Choroid plexus epithelial cell (primary cell): Measurements from ENCODE around the gene RIN3.

Experiments used
- DNase-seq: peaks from one replicate; pipeline ENCODE4 v3.0.0-alpha.2; 2010; ENCODE audit warnings: low read depth
- H3K4me3 ChIP-seq: 2 replicates; pipeline ENCODE4 v1.5.1; 2011; ENCODE audit warnings: low read depth, mild to moderate bottlenecking, control low read depth, low read length, moderate library complexity
- TF ChIP-seq, protein P1 (sequence below): conservative IDR thresholded peaks from 2 replicates; pipeline ENCODE4 v1.5.1; 2011; ENCODE audit warnings: low read depth, mild to moderate bottlenecking, control low read depth, inconsistent platforms, low read length, moderate library complexity

RIN3 gene

DNA sequence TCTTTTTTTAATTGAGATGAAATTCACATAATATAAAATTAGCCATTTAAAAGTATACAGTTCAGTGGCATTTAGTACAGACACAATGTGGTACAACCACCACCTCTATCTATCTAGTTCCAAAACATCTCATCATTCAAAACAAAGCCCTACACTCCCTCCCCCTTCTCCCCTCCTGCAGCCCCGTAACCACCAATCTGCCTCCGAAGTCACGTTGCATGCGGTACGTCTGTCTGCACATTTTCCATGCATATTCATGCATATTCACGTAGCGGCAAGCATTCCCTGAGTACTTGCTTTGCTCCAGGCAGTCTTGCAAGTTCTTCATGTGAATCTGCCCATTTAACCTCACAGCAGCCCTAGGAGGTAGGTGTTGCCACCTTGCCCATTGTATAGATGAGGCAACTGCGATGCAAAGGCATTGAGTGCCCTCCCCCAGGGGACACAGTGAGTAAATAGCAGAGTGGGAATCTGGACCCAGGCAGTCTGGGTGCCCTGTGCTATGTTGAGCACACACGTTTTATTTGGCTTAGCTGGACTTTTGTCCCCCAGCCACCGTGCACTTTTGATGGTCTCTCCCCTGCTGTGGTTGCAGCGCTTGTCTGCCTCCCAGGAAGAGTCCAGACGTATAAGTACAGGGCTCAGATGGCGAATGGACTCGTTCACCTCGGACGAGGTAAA is 43.4 kb downstream of the RIN3 start:
- TF ChIP-seq, protein P1, sequence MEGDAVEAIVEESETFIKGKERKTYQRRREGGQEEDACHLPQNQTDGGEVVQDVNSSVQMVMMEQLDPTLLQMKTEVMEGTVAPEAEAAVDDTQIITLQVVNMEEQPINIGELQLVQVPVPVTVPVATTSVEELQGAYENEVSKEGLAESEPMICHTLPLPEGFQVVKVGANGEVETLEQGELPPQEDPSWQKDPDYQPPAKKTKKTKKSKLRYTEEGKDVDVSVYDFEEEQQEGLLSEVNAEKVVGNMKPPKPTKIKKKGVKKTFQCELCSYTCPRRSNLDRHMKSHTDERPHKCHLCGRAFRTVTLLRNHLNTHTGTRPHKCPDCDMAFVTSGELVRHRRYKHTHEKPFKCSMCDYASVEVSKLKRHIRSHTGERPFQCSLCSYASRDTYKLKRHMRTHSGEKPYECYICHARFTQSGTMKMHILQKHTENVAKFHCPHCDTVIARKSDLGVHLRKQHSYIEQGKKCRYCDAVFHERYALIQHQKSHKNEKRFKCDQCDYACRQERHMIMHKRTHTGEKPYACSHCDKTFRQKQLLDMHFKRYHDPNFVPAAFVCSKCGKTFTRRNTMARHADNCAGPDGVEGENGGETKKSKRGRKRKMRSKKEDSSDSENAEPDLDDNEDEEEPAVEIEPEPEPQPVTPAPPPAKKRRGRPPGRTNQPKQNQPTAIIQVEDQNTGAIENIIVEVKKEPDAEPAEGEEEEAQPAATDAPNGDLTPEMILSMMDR = no peak
- no peak overlapping the region for H3K4me3 ChIP-seq
- DNase-seq = no peak

DNA sequence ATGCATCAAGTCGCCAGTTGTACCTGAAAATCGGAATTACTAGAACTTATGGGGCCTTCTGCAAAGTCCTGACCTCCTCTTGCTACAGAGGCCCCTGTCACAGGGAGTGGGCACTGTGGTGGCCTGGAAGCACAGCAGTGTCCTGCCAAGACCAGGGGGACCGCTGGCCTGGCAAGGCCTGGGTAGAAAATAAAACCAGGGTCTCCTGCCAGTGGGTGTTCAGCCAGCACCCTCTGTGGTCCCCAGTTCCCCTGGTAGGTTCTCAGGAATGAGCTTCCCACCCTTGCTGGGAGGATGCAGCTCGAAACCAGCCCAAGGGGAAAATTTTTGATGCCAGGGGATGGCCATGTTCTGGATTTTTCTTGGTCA is 43.9 kb downstream of the RIN3 start:
- no peak for DNase-seq
- H3K4me3 ChIP-seq = no peak overlapping the region
- TF ChIP-seq, protein P1 = no peak

DNA sequence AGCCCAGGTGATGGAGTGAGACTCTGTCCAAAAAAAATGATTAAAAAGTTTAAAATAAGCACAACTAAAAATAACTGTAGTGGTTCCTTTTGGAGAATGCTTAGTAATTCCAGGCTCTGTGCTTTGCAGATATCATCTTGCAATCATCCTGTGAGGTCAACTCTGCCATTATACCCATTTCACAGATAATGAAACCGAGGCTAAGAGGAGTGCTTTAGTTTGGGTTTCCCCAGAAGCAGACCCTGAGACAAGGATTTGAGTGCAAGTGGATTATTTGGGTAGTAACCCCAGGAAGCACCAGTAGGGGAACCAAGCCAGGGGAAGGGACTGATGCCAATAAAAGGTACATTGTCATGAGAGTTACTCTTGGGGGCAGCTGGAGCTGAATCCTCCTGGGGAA is 44.7 kb downstream of the RIN3 start:
- TF ChIP-seq, protein P1 = no peak
- no peak overlapping the region for H3K4me3 ChIP-seq
- DNase-seq = no peak

DNA sequence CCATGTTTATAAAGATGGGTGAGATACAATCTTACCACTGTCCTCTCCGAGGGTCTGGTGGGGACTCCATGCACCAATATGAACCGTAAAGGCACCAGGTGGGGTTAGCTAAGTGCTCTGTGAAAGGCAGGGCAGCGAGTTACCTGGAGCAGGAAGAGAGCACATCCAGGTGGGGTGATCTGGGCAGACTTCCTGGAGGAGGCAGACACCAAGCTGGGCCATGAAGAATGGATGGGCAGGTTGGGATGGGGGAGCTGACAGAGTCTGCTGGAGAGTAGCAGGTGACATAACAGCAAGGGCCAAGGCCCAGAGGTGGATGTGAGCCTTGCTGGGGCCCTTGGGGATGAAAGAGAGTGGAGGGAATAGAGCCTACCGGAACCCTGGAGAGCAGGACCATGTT is 45.9 kb downstream of the RIN3 start:
- TF ChIP-seq, protein P1 = no peak
- H3K4me3 ChIP-seq = no peak overlapping the region
- DNase-seq = no peak

DNA sequence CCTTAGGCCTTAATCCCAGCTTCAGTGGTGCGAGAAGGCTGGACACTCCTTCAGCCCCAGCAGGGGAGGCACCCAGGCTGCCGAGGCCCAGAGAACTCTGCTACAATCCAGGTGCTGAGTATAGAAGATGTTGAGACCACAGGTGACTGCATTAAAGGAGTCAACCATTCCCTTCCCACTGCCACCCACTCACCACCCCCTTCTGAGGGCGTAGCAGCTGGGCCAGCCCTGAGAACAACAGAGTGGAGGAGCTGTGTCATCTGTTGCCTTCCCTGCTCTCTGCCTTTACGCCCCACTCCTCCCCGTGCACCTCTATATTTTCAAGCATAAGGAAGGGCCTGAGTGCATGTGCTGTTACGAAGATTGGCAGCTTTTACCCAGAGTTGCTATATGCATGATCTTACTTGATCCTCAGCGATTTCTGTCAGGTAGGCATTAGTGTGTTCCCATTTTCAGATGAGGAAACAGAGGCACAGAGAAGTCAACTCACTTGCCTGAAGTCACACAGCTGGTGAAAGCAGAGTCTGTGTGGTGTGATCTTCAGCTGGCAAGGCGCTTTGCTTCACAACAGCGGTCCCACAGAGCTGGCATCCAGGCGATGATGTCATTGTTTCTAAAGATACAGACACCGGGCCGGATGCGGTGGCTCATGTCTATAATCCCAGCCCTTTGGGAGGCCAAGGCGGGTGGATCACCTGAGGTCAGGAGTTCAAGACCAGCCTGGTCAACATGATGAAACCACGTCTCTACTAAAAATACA is 46.7 kb downstream of the RIN3 start:
- TF ChIP-seq, protein P1 = no peak
- H3K4me3 ChIP-seq = no peak overlapping the region
- DNase-seq = no peak

DNA sequence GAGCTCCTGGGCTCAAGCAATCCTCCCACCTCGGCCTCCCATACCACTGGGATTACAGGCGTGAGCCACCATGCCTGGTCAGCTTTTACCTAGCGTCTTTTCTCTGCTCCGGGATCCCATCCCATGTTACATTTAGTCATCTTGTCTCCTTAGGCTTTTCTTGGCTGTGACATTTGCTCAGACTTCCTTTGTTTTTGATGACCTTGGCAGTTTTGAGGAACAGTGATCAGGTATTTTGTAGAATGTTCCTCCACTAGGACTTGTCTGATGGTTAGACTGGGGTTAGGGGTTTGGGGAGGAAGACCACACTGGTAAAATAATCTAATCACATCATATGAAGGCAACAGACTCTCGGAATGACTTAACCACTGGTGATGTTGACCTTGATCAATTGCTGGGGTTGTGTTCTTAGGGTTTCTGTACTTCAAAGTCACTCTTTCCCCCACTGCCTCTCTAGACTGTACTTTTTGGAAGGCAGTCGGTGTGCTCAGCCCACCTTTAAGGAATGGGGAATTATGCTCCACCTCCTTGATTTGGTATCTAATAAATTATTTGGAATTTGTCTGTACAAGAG is 48.4 kb downstream of the RIN3 start:
- DNase-seq = no peak
- TF ChIP-seq, protein P1 = no peak
- H3K4me3 ChIP-seq = no peak overlapping the region
